ENCODE data around the gene SLX4IP. TPM values are rescaled to one million over a fixed set of nuclear protein-coding genes. Genes with fewer than 3 reads are reported as not detected.

The SLX4IP gene
- total RNA-seq, 2 experiments from 2014 or later: 1.6 to 1.8 TPM

DNA sequence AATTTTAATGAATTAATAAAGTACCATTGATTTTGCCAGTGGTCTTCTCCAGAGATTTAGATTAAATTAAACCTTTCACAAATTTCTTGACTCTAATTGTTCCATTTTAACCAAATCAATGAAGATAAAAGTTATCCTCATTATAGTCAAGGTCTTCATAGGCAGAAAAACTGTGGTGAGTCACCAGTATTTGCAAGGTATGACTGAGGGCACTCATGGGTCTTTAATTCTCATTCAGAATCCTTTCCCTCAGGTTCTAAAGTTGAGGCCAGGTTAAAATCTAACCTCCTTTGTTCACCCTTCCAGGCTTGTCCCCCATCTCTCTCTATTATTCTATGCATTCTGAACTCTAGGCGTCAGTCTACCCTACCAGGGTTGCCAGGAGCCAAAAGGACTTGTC, 144.8 kb downstream of the SLX4IP start:
- ChIA-PET CTCF (no interaction called here), POLR2A (no interaction called here)
- Mint-ChIP-seq H3K4me3 (no peak overlapping the region), H3K4me1 (ENCODE audit: low read depth) (no peaks in the 10 kb centered on the region), H3K27me3 (no peaks in the 10 kb centered on the region), H3K9me3 (no peaks in the 10 kb centered on the region), H3K27ac (no peak overlapping the region), H3K36me3 (ENCODE audit: low read depth) (peaks cover 8% of the 10 kb centered on the region)
- Histone ChIP-seq H3K27ac (ENCODE audit: low read depth in 1 of 2, low read length in 2 of 2) (no peak overlapping the region), H3K4me1 (ENCODE audit: insufficient read depth, low read length) (no peaks in the 10 kb centered on the region), H3K4me3 (ENCODE audit: low read length) (no peak overlapping the region), H3K27me3 (ENCODE audit: control insufficient read depth in 1 of 2, insufficient read depth in 2 of 2, low read length in 2 of 2) (no peaks in the 10 kb centered on the region), H3K36me3 (ENCODE audit: insufficient read depth, low read length) (no peaks in the 10 kb centered on the region), H3K9me3 (ENCODE audit: control insufficient read depth in 1 of 2, insufficient read depth in 1 of 2, low read length in 2 of 2) (no peaks in the 10 kb centered on the region)
- intact Hi-C loops (cut with DNase I, micrococcal nuclease): no loop called here
- no peak for DNase-seq
- no peak for ATAC-seq (ENCODE audit: poor library complexity)
- TF ChIP-seq CTCF (IDR thresholded peaks at IDR 0.05): no peak

GRCh38 chr20:10580700-10581099, 145.6 kb downstream of the SLX4IP start:
- Mint-ChIP-seq H3K9me3 (no peaks in the 10 kb centered on the region), H3K36me3 (ENCODE audit: low read depth) (peaks cover 8% of the 10 kb centered on the region), H3K27ac (no peak overlapping the region), H3K4me1 (ENCODE audit: low read depth) (no peaks in the 10 kb centered on the region), H3K4me3 (no peak overlapping the region), H3K27me3 (no peaks in the 10 kb centered on the region)
- CTCF ChIA-PET: no interaction called here
- Histone ChIP-seq H3K27ac (ENCODE audit: low read depth in 1 of 2, low read length in 2 of 2) (no peak overlapping the region), H3K9me3 (ENCODE audit: control insufficient read depth in 1 of 2, insufficient read depth in 1 of 2, low read length in 2 of 2) (no peaks in the 10 kb centered on the region), H3K4me1 (ENCODE audit: insufficient read depth, low read length) (no peaks in the 10 kb centered on the region), H3K36me3 (ENCODE audit: insufficient read depth, low read length) (no peaks in the 10 kb centered on the region), H3K27me3 (ENCODE audit: control insufficient read depth in 1 of 2, insufficient read depth in 2 of 2, low read length in 2 of 2) (no peaks in the 10 kb centered on the region), H3K4me3 (ENCODE audit: low read length) (no peak overlapping the region)
- no peak for DNase-seq
- ATAC-seq (ENCODE audit: poor library complexity): no peak
- no peak for TF ChIP-seq CTCF (IDR thresholded peaks at IDR 0.05)
- POLR2A ChIA-PET: no interaction called here
- intact Hi-C loops (cut with DNase I, micrococcal nuclease): no loop called here

DNA sequence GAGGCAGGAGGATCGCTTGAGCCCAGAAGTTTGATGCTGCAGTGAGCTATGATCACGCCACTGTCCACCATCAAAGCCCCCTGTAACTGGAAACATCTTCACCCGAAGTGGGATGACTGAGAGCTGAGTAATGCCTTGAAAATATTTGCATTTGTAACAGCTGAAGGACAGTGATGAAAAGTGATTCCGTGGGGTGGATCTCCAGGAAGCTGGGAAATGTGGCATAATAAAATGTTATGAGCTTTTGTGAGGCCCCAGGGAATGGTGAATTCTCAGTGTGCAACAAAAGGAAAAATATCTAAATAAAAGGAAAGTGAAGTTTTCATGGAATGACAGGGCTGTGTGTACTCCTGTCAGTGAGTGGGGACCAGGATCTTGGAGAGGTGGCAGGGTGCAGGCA, 146.7 kb downstream of the SLX4IP start:
- H3K4me3 ChIP-seq (ENCODE audit: low read length): no peak overlapping the region
- H3K36me3 Mint-ChIP-seq (ENCODE audit: low read depth): peaks cover 8% of the 10 kb centered on the region
- ChIA-PET POLR2A (no interaction called here), CTCF (no interaction called here)
- no peaks in the 10 kb centered on the region for H3K9me3 ChIP-seq (ENCODE audit: control insufficient read depth in 1 of 2, insufficient read depth in 1 of 2, low read length in 2 of 2)
- no peak overlapping the region for H3K27ac Mint-ChIP-seq
- H3K27me3 ChIP-seq (ENCODE audit: control insufficient read depth in 1 of 2, insufficient read depth in 2 of 2, low read length in 2 of 2): no peaks in the 10 kb centered on the region
- no peak for DNase-seq
- no peaks in the 10 kb centered on the region for H3K4me1 ChIP-seq (ENCODE audit: insufficient read depth, low read length)
- no peaks in the 10 kb centered on the region for H3K4me1 Mint-ChIP-seq (ENCODE audit: low read depth)
- intact Hi-C loops (cut with DNase I, micrococcal nuclease): no loop called here
- H3K27me3 Mint-ChIP-seq: no peaks in the 10 kb centered on the region
- ATAC-seq (ENCODE audit: poor library complexity): no peak
- no peak for TF ChIP-seq CTCF (IDR thresholded peaks at IDR 0.05)
- H3K9me3 Mint-ChIP-seq: no peaks in the 10 kb centered on the region
- H3K27ac ChIP-seq (ENCODE audit: low read depth in 1 of 2, low read length in 2 of 2): no peak overlapping the region
- no peak overlapping the region for H3K4me3 Mint-ChIP-seq
- no peaks in the 10 kb centered on the region for H3K36me3 ChIP-seq (ENCODE audit: insufficient read depth, low read length)

Measured in CD4-positive, alpha-beta T cell (primary cell).